Fibroblast of lung (primary cell): ENCODE data around the gene CELF2.

Experiments used
- EZH2 ChIP-seq: IDR thresholded peaks from 2 replicates; pipeline ENCODE4 v1.5.1; 2012; ENCODE audit warnings: low read length, control low read depth, mild to moderate bottlenecking; ENCODE audit errors: missing control alignments
- TF ChIP-seq, protein P1 (sequence below), 2 donors: IDR thresholded peaks in 1 of 2; conservative IDR thresholded peaks in 1 of 2; 1 replicate in 1 of 2; 2 replicates in 1 of 2; pipeline ENCODE4 v1.5.1; 2011 to 2012; ENCODE audit warnings: low read length in 2 of 2, control low read depth in 1 of 2, inconsistent platforms in 1 of 2, low read depth in 1 of 2, mild to moderate bottlenecking in 1 of 2

DNA sequence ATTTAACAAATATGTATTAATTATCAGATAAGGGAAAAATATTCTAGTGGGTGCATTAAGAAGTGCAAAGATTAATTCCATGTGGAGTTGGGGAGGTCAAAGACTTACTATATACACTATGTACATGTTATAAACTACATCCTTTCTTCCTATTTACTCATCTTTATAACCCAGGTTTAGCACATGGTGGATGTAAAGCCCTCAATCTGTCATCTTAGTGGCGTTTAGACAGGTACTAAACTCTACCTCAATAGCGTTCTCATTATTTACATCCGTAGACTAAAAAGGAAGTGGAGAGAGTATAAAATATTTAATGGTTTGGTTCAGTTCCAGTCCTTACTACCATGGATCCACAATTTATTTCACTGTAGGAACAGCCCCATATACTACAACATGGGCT is 14.8 kb upstream of the CELF2 start:
- TF ChIP-seq, protein P1, sequence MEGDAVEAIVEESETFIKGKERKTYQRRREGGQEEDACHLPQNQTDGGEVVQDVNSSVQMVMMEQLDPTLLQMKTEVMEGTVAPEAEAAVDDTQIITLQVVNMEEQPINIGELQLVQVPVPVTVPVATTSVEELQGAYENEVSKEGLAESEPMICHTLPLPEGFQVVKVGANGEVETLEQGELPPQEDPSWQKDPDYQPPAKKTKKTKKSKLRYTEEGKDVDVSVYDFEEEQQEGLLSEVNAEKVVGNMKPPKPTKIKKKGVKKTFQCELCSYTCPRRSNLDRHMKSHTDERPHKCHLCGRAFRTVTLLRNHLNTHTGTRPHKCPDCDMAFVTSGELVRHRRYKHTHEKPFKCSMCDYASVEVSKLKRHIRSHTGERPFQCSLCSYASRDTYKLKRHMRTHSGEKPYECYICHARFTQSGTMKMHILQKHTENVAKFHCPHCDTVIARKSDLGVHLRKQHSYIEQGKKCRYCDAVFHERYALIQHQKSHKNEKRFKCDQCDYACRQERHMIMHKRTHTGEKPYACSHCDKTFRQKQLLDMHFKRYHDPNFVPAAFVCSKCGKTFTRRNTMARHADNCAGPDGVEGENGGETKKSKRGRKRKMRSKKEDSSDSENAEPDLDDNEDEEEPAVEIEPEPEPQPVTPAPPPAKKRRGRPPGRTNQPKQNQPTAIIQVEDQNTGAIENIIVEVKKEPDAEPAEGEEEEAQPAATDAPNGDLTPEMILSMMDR (conservative IDR thresholded peaks at IDR 0.05 in 1 of 2, IDR thresholded peaks at IDR 0.05 in 1 of 2; ENCODE audit: low read depth in 1 of 2, low read length in 2 of 2): no peak
- TF ChIP-seq EZH2: no peak
